ENCODE measurements around the gene INSC. TPM values are rescaled to one million over a fixed set of nuclear protein-coding genes. Genes with fewer than 3 reads are reported as not detected.

The INSC gene
- total RNA-seq, 1 experiment from 2014 or later = not detected

- Mint-ChIP-seq H3K4me3 (ENCODE audit: low read depth, unreplicated experiment) (no peak overlapping the region), H3K27me3 (ENCODE audit: unreplicated experiment) (peaks cover 47% of the 10 kb centered on the region), H3K36me3 (ENCODE audit: insufficient read depth, unreplicated experiment) (no peaks in the 10 kb centered on the region), H3K9me3 (ENCODE audit: low read depth, unreplicated experiment) (no peaks in the 10 kb centered on the region), H3K4me1 (ENCODE audit: low read depth, unreplicated experiment) (no peaks in the 10 kb centered on the region), H3K27ac (ENCODE audit: unreplicated experiment) (no peak overlapping the region)
- no peak for DNase-seq
- BruUV-seq (replicated peaks) = no TSS peak
- intact Hi-C loops (cut with micrococcal nuclease; ENCODE audit: unreplicated experiment) = no loop called here
- TF ChIP-seq CTCF (IDR thresholded peaks at IDR 0.05; ENCODE audit: unreplicated experiment) = no peak
- CTCF ChIA-PET = interaction anchor here (1.1 kb wide), 1 partner anchor 14 kb away, joined by 3 read pairs; no protein-coding TSS in a partner anchor
These were observed 9.1 kb downstream of the INSC start for GRCh38 chr11:15123849-15124248.

GRCh38 chr11:15124528-15124927, 9.8 kb downstream of the INSC start:
- no peak overlapping the region for H3K27ac Mint-ChIP-seq (ENCODE audit: unreplicated experiment)
- DNase-seq = no peak
- H3K4me3 Mint-ChIP-seq (ENCODE audit: low read depth, unreplicated experiment) = no peak overlapping the region
- no peaks in the 10 kb centered on the region for H3K4me1 Mint-ChIP-seq (ENCODE audit: low read depth, unreplicated experiment)
- no peaks in the 10 kb centered on the region for H3K9me3 Mint-ChIP-seq (ENCODE audit: low read depth, unreplicated experiment)
- BruUV-seq (replicated peaks) = no TSS peak
- CTCF ChIA-PET = no interaction called here
- no peaks in the 10 kb centered on the region for H3K36me3 Mint-ChIP-seq (ENCODE audit: insufficient read depth, unreplicated experiment)
- TF ChIP-seq CTCF (IDR thresholded peaks at IDR 0.05; ENCODE audit: unreplicated experiment) = no peak
- intact Hi-C loops (cut with micrococcal nuclease; ENCODE audit: unreplicated experiment) = no loop called here
- peaks cover 47% of the 10 kb centered on the region for H3K27me3 Mint-ChIP-seq (ENCODE audit: unreplicated experiment)

GRCh38 chr11:15127341-15127740, 12.6 kb downstream of the INSC start:
- Mint-ChIP-seq H3K4me1 (ENCODE audit: low read depth, unreplicated experiment) (no peaks in the 10 kb centered on the region), H3K36me3 (ENCODE audit: insufficient read depth, unreplicated experiment) (no peaks in the 10 kb centered on the region), H3K27me3 (ENCODE audit: unreplicated experiment) (peaks cover 45% of the 10 kb centered on the region), H3K9me3 (ENCODE audit: low read depth, unreplicated experiment) (no peaks in the 10 kb centered on the region), H3K27ac (ENCODE audit: unreplicated experiment) (no peak overlapping the region), H3K4me3 (ENCODE audit: low read depth, unreplicated experiment) (no peak overlapping the region)
- no peak for TF ChIP-seq CTCF (IDR thresholded peaks at IDR 0.05; ENCODE audit: unreplicated experiment)
- no peak for DNase-seq
- CTCF ChIA-PET = no interaction called here
- BruUV-seq (replicated peaks) = no TSS peak
- intact Hi-C loops (cut with micrococcal nuclease; ENCODE audit: unreplicated experiment) = no loop called here

- no peaks in the 10 kb centered on the region for H3K36me3 Mint-ChIP-seq (ENCODE audit: insufficient read depth, unreplicated experiment)
- H3K27ac Mint-ChIP-seq (ENCODE audit: unreplicated experiment) = no peak overlapping the region
- TF ChIP-seq CTCF (IDR thresholded peaks at IDR 0.05; ENCODE audit: unreplicated experiment) = no peak
These were observed 13.9 kb downstream of the INSC start for GRCh38 chr11:15128621-15129020.

More at GRCh38 chr11:15128621-15129020, 13.9 kb downstream of the INSC start:
- Mint-ChIP-seq H3K4me1 (ENCODE audit: low read depth, unreplicated experiment) (no peaks in the 10 kb centered on the region), H3K9me3 (ENCODE audit: low read depth, unreplicated experiment) (no peaks in the 10 kb centered on the region), H3K27me3 (ENCODE audit: unreplicated experiment) (peaks cover 40% of the 10 kb centered on the region), H3K4me3 (ENCODE audit: low read depth, unreplicated experiment) (no peak overlapping the region)
- CTCF ChIA-PET = no interaction called here
- DNase-seq = no peak
- intact Hi-C loops (cut with micrococcal nuclease; ENCODE audit: unreplicated experiment) = no loop called here
- no TSS peak for BruUV-seq (replicated peaks)
